Activated T-cell treated with anti-CD3 and anti-CD28 coated beads for 1 hour (primary cell): ENCODE data around the gene CPAMD8.
"Not testable (repeated sequence)": the region's sequence is repeated elsewhere in the genome, so short reads cannot be mapped to it uniquely, and the experiment has no call there.

Experiments
- DNase-seq: peaks from one replicate; pipeline ENCODE4 v3.0.0-alpha.2; 2020; ENCODE audit warnings: low read depth

CPAMD8 gene

GRCh38 chr19:17037966-17038500 lies 11.4 kb upstream of the CPAMD8 start:
- DNase-seq = no peak

DNA sequence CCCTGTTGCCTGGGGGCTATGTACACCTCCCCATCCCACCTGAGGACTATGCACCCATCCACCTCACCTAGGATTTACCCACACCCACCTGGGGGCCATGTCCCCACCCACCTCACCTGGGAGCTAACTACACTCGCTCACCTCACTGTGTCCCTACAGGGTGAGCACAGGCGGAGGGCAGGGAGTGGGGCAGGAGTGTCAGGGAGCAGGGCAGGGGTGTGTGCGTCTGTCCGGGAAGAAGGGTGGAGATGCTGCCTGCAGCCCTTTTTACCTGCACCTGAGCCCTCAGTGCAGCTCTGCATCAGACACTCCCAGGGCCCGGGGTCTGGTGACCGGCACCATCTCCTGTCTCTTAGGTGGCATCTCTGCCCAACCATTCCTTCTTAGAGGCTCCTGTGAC lies 10.6 kb upstream of the CPAMD8 start:
- no peak for DNase-seq

- no peak for DNase-seq
Measured at GRCh38 chr19:17036640-17037039, 10.0 kb upstream of the CPAMD8 start.

GRCh38 chr19:17035842-17036424 lies 9.3 kb upstream of the CPAMD8 start:
- DNase-seq = no peak

GRCh38 chr19:17031741-17032140 lies 5.1 kb upstream of the CPAMD8 start:
- DNase-seq = no peak

GRCh38 chr19:17027535-17027975 lies 945 bp upstream of the CPAMD8 start:
- DNase-seq = no peak

GRCh38 chr19:17025991-17026658 lies 485 bp downstream of the CPAMD8 start:
- no peak for DNase-seq

DNA sequence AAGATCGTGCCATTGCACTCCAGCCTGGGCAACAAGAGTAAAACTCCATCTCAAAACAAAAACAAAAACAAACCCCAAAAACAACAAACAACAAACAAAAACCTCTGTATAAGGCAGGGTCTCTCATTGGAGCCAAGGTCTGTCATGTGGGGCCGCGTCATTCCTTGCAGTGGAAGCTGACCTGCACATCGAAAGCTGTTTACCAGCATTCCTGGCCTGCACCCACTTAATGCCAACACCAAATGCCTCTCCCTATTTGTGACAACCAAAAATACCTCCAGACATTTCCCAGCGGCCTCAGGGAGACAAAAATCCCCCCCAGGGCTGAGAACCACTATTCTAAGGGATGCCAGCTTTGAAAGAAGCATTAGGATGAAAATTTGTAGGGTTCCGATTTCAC lies 1.2 kb downstream of the CPAMD8 start:
- DNase-seq = no peak

DNA sequence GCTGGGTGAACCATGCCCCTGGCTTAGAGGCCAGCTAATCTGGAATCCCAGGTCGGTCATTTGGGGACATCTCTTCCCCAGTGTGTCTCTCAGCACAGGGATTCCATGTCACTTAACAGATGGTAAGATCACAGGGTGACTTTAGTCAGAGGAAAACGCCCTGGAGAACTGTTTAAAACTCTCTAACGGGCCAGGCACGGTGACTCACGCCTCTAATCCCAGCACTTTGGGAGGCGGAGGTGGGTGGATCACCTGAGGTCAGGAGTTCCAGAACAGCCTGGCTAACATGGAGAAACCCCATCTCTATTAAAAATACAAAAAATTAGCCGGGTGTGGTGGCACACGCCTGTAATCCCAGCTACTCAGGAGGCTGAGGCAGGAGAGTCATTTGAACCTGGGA lies 1.7 kb downstream of the CPAMD8 start:
- DNase-seq = not testable (repeated sequence)

GRCh38 chr19:17023805-17024204 lies 2.8 kb downstream of the CPAMD8 start:
- no peak for DNase-seq

GRCh38 chr19:17022738-17023137 lies 3.9 kb downstream of the CPAMD8 start:
- no peak for DNase-seq

GRCh38 chr19:17021793-17022590 lies 4.6 kb downstream of the CPAMD8 start:
- no peak for DNase-seq

GRCh38 chr19:17021328-17021727 lies 5.3 kb downstream of the CPAMD8 start:
- no peak for DNase-seq

- DNase-seq = no peak
Measured at GRCh38 chr19:17020823-17021222, 5.8 kb downstream of the CPAMD8 start.

DNA sequence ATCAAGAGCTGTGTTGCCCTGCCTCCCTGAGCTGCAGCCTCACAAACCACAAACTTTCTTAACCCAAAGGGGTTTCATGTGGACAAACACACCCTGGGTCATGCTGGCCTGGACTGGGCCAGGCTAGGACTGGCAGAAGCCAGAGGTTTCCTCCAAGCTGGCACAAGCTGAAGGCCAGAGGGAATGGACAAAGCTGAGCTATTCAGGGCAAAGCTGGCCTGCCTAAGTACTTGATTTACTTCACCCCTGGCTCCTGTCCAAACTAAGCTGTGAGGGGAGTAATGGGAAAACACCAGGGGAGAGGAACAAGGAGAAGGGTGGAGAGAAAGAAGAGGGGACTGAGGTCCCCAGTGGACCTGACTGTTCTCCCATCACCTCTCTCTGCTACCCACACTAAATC lies 6.2 kb downstream of the CPAMD8 start:
- DNase-seq = no peak

DNA sequence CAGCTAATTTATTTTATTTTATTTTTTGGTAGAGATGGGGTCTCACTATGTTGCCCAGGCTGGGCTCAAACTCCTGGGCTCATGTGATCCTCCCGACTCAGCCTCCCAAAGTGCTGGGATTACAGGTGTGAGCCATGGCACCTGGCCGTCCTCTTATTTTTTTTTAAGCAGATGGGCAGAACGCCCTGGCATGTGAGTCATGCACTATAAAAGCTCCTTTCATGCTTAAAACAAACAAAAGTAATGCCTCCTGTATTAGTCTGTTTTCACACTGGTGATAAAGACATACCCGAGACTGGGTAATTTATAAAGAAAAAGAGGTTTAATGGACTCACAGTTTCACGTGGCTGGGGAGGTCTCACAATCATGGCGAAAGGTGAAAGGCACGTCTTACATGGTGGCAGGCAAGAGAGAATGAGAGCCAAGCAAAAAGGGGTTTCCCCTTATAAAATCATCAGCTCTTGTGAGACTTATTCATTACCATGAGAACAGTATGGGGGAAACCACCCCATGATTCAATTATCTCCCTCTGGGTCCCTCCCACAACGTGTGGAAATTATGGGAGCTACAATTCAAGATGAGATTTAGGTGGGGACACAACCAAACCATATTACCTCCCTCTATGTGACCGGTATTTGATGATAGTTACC lies 12.3 kb downstream of the CPAMD8 start:
- not testable (repeated sequence) for DNase-seq

DNA sequence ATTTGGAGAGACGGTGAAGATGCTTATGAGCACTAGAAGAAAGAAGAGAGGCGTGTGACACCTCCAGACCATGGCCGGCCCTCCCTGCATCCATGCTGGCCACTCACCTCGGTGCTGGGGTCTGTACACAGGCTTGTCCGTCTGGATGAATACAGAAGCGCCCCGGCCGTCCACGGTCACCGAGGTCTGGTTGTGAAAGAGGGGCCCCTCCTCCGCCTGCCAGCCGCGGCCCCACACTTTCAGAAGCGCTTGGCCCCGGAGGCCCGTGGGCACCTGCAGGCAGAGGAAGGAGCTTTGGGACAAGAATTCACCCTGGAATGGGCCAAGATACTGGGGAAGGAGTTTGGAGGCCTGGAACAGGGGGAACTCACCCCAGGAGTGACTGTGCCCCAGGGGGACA lies 15.1 kb downstream of the CPAMD8 start:
- no peak for DNase-seq

DNA sequence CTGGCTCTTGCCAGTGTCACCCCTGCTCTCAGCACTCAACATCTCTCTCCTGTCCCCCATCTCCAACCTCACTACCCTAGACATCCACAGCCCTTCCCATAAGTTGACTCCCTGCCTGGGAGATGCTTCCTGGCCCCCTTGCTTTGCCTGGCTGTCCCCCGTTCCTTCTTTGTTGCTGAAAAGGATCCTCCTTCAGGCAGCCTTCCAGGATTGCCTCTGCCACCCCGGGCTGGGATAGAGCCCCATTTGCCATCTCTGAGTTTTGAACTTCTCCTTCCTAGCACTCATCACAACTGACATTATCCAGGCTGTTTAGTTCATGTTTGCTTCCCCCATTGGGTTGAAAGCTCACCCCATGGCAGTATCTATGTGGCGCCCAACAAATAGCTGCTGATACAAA lies 20.0 kb downstream of the CPAMD8 start:
- no peak for DNase-seq

DNA sequence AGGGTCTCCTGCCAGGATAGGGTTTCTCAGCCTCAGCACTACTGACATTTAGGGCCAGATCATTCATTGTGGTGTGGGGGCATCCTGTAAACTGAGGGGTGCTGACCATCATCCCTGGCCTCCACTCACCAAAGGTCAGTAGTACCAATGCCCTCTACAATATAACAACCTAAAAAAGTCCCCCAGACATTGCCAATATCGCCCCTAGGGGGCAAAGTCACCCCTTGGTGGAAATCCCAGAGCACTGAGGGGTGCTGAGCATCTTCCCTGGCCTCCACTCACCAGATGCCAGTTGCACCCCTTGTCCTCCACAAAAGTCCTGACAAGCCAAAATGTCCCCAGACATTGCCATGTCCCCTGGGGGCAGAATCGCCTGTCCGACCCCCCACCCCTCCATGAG lies 21.6 kb downstream of the CPAMD8 start:
- no peak for DNase-seq

DNA sequence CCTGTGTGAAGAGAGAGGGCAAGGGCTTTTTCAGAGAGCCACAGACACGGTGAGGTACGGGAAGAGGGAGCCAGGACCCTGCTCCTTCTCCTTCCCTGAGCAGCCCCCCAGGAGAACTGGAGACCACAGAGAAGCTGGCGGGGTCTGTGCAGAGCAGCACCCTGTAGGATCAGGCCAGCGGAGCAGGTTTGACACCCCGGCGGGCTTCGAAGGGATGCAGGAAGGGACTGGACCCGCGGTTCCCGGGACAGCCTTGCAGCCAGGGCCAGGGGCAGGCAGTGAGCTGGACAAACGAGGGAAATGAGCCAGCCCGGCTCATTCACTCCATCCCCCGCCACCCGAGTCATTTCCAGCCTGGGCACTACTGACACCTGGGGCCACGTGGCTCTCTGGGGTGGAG lies 22.2 kb downstream of the CPAMD8 start:
- DNase-seq = no peak

- DNase-seq = no peak
Measured at GRCh38 chr19:17002455-17002854, 24.2 kb downstream of the CPAMD8 start.

DNA sequence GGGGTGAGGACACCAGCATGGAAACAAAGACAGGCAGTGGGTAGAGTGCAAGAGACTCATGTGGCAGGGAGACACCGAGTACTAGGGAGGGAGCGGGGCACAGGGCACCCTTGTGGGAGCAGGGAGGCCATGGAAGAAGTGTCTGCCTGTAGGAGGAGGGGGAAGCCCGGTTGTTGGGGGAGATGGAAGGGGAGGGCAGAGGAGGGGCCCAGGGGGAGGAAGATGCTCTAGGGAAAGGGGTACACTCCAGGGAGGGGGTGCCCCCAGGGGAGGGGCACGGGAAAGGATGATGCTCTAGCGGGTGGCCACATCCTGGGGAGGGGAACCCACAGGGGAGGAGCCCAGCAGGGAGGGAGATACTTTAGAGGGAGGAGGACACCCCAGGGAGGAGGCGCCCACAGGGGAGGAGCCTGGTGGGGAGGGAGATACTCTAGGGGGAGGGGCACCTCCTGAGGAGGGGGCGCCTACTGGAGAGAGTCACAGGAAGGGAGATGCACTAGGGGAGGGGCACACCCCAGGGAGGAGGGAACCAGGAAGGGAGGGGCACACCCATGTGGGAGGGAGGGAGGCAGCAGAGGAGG lies 24.9 kb downstream of the CPAMD8 start:
- peak; percentile 63 for DNase-seq
